ENCODE results near the gene GBE1.

GBE1 gene

GRCh38 chr3:81760924-81761903 is at the start of gene GBE1:
Gene GBE1 (minus strand): TSS chr3:81761645. CDS start chr3:81761517, 128 bp downstream.
- CTCF ChIA-PET, result interaction anchor here (0.7 to 1.8 kb wide), 5 partner anchors 8 to 179 kb away, joined by 3 to 6 read pairs (median 4); no protein-coding TSS in a partner anchor
- peak; percentile 81 for DNase-seq (ENCODE audit: low read depth, low spot score)
- H3K4me3 ChIP-seq (ENCODE audit: low read depth, low read length), result peak within 1 kb of the TSS; percentile 76
- peak; percentile 45 for TF ChIP-seq CTCF (IDR thresholded peaks at IDR 0.05; ENCODE audit: insufficient read depth, low read length, missing control alignments)
- POLR2A ChIA-PET, result interaction anchor here (1.2 to 1.5 kb wide), 2 partner anchors 17 to 139 kb away, joined by 5 to 6 read pairs; no protein-coding TSS in a partner anchor

GRCh38 chr3:81808900-81809299 is 47.5 kb upstream of the GBE1 start:
- ChIA-PET CTCF (no interaction called here), POLR2A (no interaction called here)
- no peak for DNase-seq (ENCODE audit: low read depth, low spot score)
- no peak overlapping the region for H3K4me3 ChIP-seq (ENCODE audit: low read depth, low read length)
- TF ChIP-seq CTCF (IDR thresholded peaks at IDR 0.05; ENCODE audit: insufficient read depth, low read length, missing control alignments), result no peak

- ChIA-PET POLR2A (no interaction called here), CTCF (no interaction called here)
- no peak for TF ChIP-seq CTCF (IDR thresholded peaks at IDR 0.05; ENCODE audit: insufficient read depth, low read length, missing control alignments)
- DNase-seq (ENCODE audit: low read depth, low spot score), result no peak
- no peak overlapping the region for H3K4me3 ChIP-seq (ENCODE audit: low read depth, low read length)
Measured at GRCh38 chr3:81799403-81799802, 38.0 kb upstream of the GBE1 start.

- CTCF ChIA-PET, result no interaction called here
- TF ChIP-seq CTCF (IDR thresholded peaks at IDR 0.05; ENCODE audit: insufficient read depth, low read length, missing control alignments), result no peak
- H3K4me3 ChIP-seq (ENCODE audit: low read depth, low read length), result no peak overlapping the region
- POLR2A ChIA-PET, result no interaction called here
- DNase-seq (ENCODE audit: low read depth, low spot score), result no peak
Measured at GRCh38 chr3:81793410-81793809, 32.0 kb upstream of the GBE1 start.

- no peak for TF ChIP-seq CTCF (IDR thresholded peaks at IDR 0.05; ENCODE audit: insufficient read depth, low read length, missing control alignments)
- no peak for DNase-seq (ENCODE audit: low read depth, low spot score)
- ChIA-PET POLR2A (no interaction called here), CTCF (no interaction called here)
- no peak overlapping the region for H3K4me3 ChIP-seq (ENCODE audit: low read depth, low read length)
Measured at GRCh38 chr3:81790117-81790516, 28.7 kb upstream of the GBE1 start.

GRCh38 chr3:81789691-81790090 is 28.2 kb upstream of the GBE1 start:
- POLR2A ChIA-PET, result no interaction called here
- no peak for DNase-seq (ENCODE audit: low read depth, low spot score)
- TF ChIP-seq CTCF (IDR thresholded peaks at IDR 0.05; ENCODE audit: insufficient read depth, low read length, missing control alignments), result no peak
- CTCF ChIA-PET, result no interaction called here
- H3K4me3 ChIP-seq (ENCODE audit: low read depth, low read length), result no peak overlapping the region
